ENCODE results near the gene JKAMP. TPM values are rescaled to one million over a fixed set of nuclear protein-coding genes. Genes with fewer than 3 reads are reported as not detected.

The JKAMP gene
- total and polyA plus RNA-seq, 4 donors: 19.7 to 65.1 (median 32.5) TPM

DNA sequence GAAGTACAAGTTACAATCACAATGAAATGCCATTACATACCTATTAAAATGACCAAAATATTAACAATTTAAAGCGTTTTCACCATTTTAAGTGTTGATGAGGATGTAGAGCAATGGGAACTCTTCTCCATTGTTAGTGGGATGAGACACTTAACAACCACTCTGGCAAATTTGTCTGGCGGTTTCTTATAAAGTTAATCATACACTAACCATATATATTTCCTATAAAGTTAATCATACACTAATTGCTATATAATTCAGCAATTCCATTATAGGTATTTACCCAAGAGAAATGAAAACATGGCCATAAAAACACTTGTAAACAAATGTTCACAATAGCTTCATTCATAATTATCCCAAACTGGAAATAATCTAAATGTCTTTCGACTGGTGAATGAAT lies 35.9 kb downstream of the JKAMP start (continued):
- no peak for TF ChIP-seq RXRA (IDR thresholded peaks at IDR 0.05)
- TF ChIP-seq YY1 (IDR thresholded peaks at IDR 0.05): no peak
- TF ChIP-seq MAX (IDR thresholded peaks at IDR 0.05): no peak
- no peak for TF ChIP-seq FOXA2 (IDR thresholded peaks at IDR 0.05)
- TF ChIP-seq FOXA1 (IDR thresholded peaks at IDR 0.05): no peak
- TF ChIP-seq RAD21 (IDR thresholded peaks at IDR 0.05): no peak
- no peak for TF ChIP-seq ATF3 (IDR thresholded peaks at IDR 0.05)

DNA sequence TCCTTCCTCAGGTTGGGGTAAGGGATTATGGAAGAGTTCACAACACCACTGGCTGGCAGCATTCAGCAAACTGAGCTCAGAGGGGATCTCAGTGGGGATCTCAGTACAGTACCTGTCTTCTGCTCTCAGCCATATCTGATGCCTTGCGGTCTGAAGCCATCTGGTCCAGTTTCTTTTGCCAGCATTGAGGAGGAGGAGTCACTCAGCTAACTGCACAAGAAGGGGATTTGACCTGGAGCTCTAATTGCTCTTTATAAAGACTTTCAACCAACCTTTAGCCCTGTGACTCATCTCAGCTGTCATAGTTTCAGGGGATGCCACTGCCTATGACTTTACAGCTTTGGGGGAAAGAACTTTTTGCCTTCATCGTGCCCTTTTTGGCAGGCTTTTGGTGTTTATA lies 44.9 kb downstream of the JKAMP start:
- 77% methylated on average over 2 of the region's 2 CpGs for WGBS
- Histone ChIP-seq H3K27me3 (ENCODE audit: control insufficient read depth in 4 of 4, insufficient read depth in 4 of 4, low read length in 3 of 4) (no peaks in the 10 kb centered on the region), H3K27ac (ENCODE audit: low read depth in 1 of 2, low read length in 2 of 2) (no peak overlapping the region), H3K36me3 (ENCODE audit: control insufficient read depth in 4 of 4, insufficient read depth in 3 of 4, low read depth in 1 of 4, low read length in 3 of 4) (no peaks in the 10 kb centered on the region), H3K9ac (ENCODE audit: low read depth in 1 of 2, low read length in 2 of 2) (no peak overlapping the region), H3K4me3 (ENCODE audit: low read depth in 1 of 3, low read length in 3 of 3) (no peak overlapping the region), H3K4me1 (ENCODE audit: control insufficient read depth in 4 of 4, insufficient read depth in 4 of 4, low read length in 3 of 4) (no peaks in the 10 kb centered on the region), H3K9me3 (ENCODE audit: control insufficient read depth in 4 of 4, low read length in 3 of 4) (peaks cover 0 to 4% (median 1%) of the 10 kb centered on the region in 4 donors)
- no peak for DNase-seq (ENCODE audit: low spot score)
- TF ChIP-seq CTCF (IDR thresholded peaks at IDR 0.05; ENCODE audit: low read depth, low read length, missing input control) (no peak), RAD21 (IDR thresholded peaks at IDR 0.05) (no peak), HNF4G (IDR thresholded peaks at IDR 0.05) (no peak), FOXA2 (IDR thresholded peaks at IDR 0.05) (no peak), MAX (IDR thresholded peaks at IDR 0.05) (no peak), FOXA1 (IDR thresholded peaks at IDR 0.05) (no peak), RXRA (IDR thresholded peaks at IDR 0.05) (no peak), SP1 (IDR thresholded peaks at IDR 0.05) (no peak), NR2F2 (IDR thresholded peaks at IDR 0.05) (no peak), JUND (IDR thresholded peaks at IDR 0.05) (no peak), TAF1 (conservative IDR thresholded peaks at IDR 0.05) (no peak), HNF4A (conservative IDR thresholded peaks at IDR 0.05) (no peak)

DNA sequence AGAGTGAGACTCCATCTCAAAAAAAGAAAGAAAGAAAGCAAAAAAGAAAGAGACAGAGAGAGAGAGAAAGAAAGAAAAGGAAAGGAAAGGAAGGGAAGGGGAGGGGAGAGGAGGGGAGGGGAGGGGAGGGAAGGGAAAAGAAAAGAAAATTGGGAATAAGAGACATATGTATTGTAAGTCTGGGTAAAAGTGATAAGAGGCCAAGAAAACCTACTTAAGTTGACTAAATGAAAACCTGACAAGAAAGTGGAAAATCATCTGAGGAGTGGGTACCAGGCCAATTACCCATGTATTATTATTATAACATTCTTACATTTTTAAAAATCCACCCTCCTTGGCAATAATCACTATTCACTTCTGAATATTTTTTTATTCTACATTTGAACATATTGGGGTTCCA lies 46.0 kb downstream of the JKAMP start:
- TF ChIP-seq RXRA (IDR thresholded peaks at IDR 0.05) (no peak), RAD21 (IDR thresholded peaks at IDR 0.05) (no peak), FOXA1 (IDR thresholded peaks at IDR 0.05) (no peak)
- TF ChIP-seq, protein P1, sequence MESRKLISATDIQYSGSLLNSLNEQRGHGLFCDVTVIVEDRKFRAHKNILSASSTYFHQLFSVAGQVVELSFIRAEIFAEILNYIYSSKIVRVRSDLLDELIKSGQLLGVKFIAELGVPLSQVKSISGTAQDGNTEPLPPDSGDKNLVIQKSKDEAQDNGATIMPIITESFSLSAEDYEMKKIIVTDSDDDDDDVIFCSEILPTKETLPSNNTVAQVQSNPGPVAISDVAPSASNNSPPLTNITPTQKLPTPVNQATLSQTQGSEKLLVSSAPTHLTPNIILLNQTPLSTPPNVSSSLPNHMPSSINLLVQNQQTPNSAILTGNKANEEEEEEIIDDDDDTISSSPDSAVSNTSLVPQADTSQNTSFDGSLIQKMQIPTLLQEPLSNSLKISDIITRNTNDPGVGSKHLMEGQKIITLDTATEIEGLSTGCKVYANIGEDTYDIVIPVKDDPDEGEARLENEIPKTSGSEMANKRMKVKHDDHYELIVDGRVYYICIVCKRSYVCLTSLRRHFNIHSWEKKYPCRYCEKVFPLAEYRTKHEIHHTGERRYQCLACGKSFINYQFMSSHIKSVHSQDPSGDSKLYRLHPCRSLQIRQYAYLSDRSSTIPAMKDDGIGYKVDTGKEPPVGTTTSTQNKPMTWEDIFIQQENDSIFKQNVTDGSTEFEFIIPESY (IDR thresholded peaks at IDR 0.05): no peak
- no peak for DNase-seq (ENCODE audit: low spot score)
- Histone ChIP-seq H3K27ac (ENCODE audit: low read depth in 1 of 2, low read length in 2 of 2) (no peak overlapping the region), H3K27me3 (ENCODE audit: control insufficient read depth in 4 of 4, insufficient read depth in 4 of 4, low read length in 3 of 4) (no peaks in the 10 kb centered on the region), H3K9ac (ENCODE audit: low read depth in 1 of 2, low read length in 2 of 2) (no peak overlapping the region), H3K36me3 (ENCODE audit: control insufficient read depth in 4 of 4, insufficient read depth in 3 of 4, low read depth in 1 of 4, low read length in 3 of 4) (no peaks in the 10 kb centered on the region), H3K4me1 (ENCODE audit: control insufficient read depth in 4 of 4, insufficient read depth in 4 of 4, low read length in 3 of 4) (no peaks in the 10 kb centered on the region), H3K9me3 (ENCODE audit: control insufficient read depth in 4 of 4, low read length in 3 of 4) (peaks cover 0 to 4% (median 1%) of the 10 kb centered on the region in 4 donors), H3K4me3 (ENCODE audit: low read depth in 1 of 3, low read length in 3 of 3) (no peak overlapping the region)
